ENCODE measurements around the gene CRYBB1. TPM values are rescaled to one million over a fixed set of nuclear protein-coding genes. Genes with fewer than 3 reads are reported as not detected.
A peak's percentile ranks its signal among the peaks of the same experiment; 100 is the strongest.

The CRYBB1 gene
- total RNA-seq, 3 donors from 2014 or later (not counting 1 experiment from before 2014, with no cell fraction given), result not detected

DNA sequence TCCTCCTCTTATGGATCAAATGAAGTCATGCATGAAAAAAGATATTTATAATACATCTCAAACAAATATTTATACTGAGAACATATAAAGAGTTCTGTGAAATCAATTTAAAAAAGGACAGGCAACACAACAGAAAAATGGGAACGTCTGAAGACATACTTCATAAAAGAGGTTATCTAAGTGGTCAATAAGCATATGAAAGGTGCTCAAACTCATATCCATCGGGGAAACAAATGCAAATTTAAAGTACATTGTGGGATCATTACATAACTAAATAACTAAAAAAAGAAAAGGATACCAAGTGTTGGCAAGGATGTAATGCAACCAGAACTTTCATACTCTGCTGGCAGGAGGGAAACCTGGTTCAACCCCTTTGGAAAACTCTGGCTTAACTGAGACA lies 50.2 kb downstream of the CRYBB1 start:
- no peaks in the 10 kb centered on the region for H3K9me3 Mint-ChIP-seq
- TF ChIP-seq, protein P1, sequence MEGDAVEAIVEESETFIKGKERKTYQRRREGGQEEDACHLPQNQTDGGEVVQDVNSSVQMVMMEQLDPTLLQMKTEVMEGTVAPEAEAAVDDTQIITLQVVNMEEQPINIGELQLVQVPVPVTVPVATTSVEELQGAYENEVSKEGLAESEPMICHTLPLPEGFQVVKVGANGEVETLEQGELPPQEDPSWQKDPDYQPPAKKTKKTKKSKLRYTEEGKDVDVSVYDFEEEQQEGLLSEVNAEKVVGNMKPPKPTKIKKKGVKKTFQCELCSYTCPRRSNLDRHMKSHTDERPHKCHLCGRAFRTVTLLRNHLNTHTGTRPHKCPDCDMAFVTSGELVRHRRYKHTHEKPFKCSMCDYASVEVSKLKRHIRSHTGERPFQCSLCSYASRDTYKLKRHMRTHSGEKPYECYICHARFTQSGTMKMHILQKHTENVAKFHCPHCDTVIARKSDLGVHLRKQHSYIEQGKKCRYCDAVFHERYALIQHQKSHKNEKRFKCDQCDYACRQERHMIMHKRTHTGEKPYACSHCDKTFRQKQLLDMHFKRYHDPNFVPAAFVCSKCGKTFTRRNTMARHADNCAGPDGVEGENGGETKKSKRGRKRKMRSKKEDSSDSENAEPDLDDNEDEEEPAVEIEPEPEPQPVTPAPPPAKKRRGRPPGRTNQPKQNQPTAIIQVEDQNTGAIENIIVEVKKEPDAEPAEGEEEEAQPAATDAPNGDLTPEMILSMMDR (IDR thresholded peaks at IDR 0.05), result no peak
- H3K36me3 Mint-ChIP-seq, result no peaks in the 10 kb centered on the region

DNA sequence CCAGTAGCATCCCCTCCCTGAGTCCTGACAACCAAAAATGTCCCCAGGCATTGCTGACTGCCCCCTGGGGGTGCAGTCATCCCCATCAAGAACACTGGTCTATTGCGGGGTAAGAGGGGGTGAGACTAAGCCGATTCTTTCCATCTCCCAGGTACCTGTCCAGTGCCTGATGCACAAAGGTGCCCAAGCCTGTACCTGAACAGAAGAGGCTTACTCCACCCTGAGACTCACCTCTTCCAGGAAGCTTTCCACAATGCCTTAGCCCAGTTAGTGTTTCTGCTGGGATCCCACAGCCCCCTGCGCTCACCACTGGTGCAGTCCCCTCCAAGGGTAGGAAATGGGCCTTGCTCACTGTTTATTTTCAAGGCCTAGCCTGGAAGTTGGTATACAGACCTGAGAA lies 50.8 kb downstream of the CRYBB1 start:
- intact Hi-C loops (cut with micrococcal nuclease), result no loop called here
- DNase-seq, result no peak
- H3K27me3 ChIP-seq (ENCODE audit: control insufficient read depth, insufficient read depth, low read length), result no peaks in the 10 kb centered on the region
- Mint-ChIP-seq H3K36me3 (no peaks in the 10 kb centered on the region), H3K9me3 (no peaks in the 10 kb centered on the region), H3K27me3 (ENCODE audit: low read depth in 2 of 2) (no peaks in the 10 kb centered on the region), H3K4me1 (peaks cover 90 to 100% of the 10 kb centered on the region in 2 donors), H3K27ac (peak overlapping the region; percentile 88 to 94), H3K4me3 (peak overlapping the region; percentile 60)
- ATAC-seq, result no peak
- no peak overlapping the region for H3K27ac ChIP-seq (ENCODE audit: low read length)
- no peaks in the 10 kb centered on the region for H3K9me3 ChIP-seq (ENCODE audit: control insufficient read depth, insufficient read depth, low read length)
- WGBS (ENCODE audit: insufficient coverage), result 98% methylated on average over 3 of the region's 3 CpGs
- H3K4me3 ChIP-seq (ENCODE audit: low read length), result no peak overlapping the region
- H3K4me1 ChIP-seq (ENCODE audit: control insufficient read depth, insufficient read depth, low read length), result peaks cover 89% of the 10 kb centered on the region
- TF ChIP-seq, protein P1 (IDR thresholded peaks at IDR 0.05), result no peak
- peaks cover 28% of the 10 kb centered on the region for H3K36me3 ChIP-seq (ENCODE audit: control insufficient read depth, insufficient read depth, low read length)

More for the DNA sequence above, 50.2 kb downstream of the CRYBB1 start:
- intact Hi-C loops (cut with micrococcal nuclease), result no loop called here
- Histone ChIP-seq H3K27me3 (ENCODE audit: control insufficient read depth, insufficient read depth, low read length) (no peaks in the 10 kb centered on the region), H3K4me3 (ENCODE audit: low read length) (no peak overlapping the region), H3K4me1 (ENCODE audit: control insufficient read depth, insufficient read depth, low read length) (peaks cover 90% of the 10 kb centered on the region), H3K9me3 (ENCODE audit: control insufficient read depth, insufficient read depth, low read length) (no peaks in the 10 kb centered on the region), H3K36me3 (ENCODE audit: control insufficient read depth, insufficient read depth, low read length) (peaks cover 28% of the 10 kb centered on the region), H3K27ac (ENCODE audit: low read length) (no peak overlapping the region)
- Mint-ChIP-seq H3K4me3 (peak overlapping the region; percentile 47), H3K4me1 (peaks cover 90 to 100% of the 10 kb centered on the region in 2 donors), H3K27ac (peak overlapping the region; percentile 88 to 94), H3K27me3 (ENCODE audit: low read depth in 2 of 2) (no peaks in the 10 kb centered on the region)
- DNase-seq, result no peak
- 100% methylated on average over 1 of the region's 2 CpGs for WGBS (ENCODE audit: insufficient coverage)
- no peak for ATAC-seq

DNA sequence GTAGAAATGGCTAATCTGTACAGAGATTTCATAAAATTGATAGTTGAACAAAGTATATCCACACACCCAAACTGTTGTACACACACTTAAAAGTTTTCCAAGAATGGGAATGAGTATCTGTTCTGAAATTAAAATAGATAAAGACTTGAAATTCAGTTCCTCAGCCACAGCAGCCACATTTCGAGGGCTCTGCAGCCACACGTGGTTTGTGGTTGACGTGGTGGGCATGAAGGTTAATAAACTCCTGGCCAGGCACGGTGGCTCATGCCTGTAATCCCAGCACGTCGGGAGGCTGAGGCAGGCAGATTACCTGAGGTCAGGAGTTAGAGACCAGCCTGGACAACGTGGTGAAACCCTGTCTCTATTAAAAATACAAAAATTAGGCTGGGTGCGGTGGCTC lies 51.9 kb downstream of the CRYBB1 start:
- Histone ChIP-seq H3K4me1 (ENCODE audit: control insufficient read depth, insufficient read depth, low read length) (peaks cover 83% of the 10 kb centered on the region), H3K36me3 (ENCODE audit: control insufficient read depth, insufficient read depth, low read length) (peaks cover 31% of the 10 kb centered on the region), H3K9me3 (ENCODE audit: control insufficient read depth, insufficient read depth, low read length) (no peaks in the 10 kb centered on the region), H3K27me3 (ENCODE audit: control insufficient read depth, insufficient read depth, low read length) (no peaks in the 10 kb centered on the region), H3K4me3 (ENCODE audit: low read length) (no peak overlapping the region), H3K27ac (ENCODE audit: low read length) (no peak overlapping the region)
- H3K27me3 Mint-ChIP-seq (ENCODE audit: low read depth in 2 of 2), result no peaks in the 10 kb centered on the region
- no peaks in the 10 kb centered on the region for H3K36me3 Mint-ChIP-seq
- intact Hi-C loops (cut with micrococcal nuclease), result no loop called here
- ATAC-seq (peak in 1 of 3 donors; percentile 54), DNase-seq (no peak)
- peaks cover 85 to 100% of the 10 kb centered on the region in 2 donors for H3K4me1 Mint-ChIP-seq
- TF ChIP-seq, protein P1 (IDR thresholded peaks at IDR 0.05), result no peak
- peak overlapping the region; percentile 88 to 94 for H3K27ac Mint-ChIP-seq
- WGBS (ENCODE audit: insufficient coverage), result 26% methylated on average over 8 of the region's 8 CpGs
- no peaks in the 10 kb centered on the region for H3K9me3 Mint-ChIP-seq
- H3K4me3 Mint-ChIP-seq, result peak overlapping the region; percentile 60

DNA sequence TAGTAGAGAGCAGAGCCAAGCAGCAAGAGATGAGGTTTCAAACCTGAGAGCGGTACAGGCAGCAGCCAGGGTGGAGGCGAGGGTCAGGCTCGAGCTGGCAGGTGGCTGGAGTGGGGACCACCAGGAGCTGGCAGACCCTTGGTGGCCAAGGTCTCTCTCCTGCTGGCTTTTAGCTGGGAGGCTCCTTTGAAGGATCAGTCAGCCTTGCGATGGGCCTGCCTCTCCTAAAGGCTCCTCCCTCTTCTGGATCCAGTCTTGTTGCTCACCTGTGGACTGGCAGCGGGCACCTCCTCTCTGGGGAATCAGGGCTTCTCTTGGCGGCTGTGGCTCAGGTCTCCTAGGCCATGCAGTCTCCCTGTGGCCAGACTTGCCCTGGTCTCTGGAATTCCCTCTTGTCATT lies 52.6 kb downstream of the CRYBB1 start:
- intact Hi-C loops (cut with micrococcal nuclease), result no loop called here
- Mint-ChIP-seq H3K36me3 (no peaks in the 10 kb centered on the region), H3K27me3 (ENCODE audit: low read depth in 2 of 2) (no peaks in the 10 kb centered on the region), H3K27ac (peak overlapping the region in 1 of 2 donors; percentile 35), H3K9me3 (no peaks in the 10 kb centered on the region), H3K4me1 (peaks cover 85 to 100% of the 10 kb centered on the region in 2 donors), H3K4me3 (peak overlapping the region; percentile 40)
- 97% methylated on average over 6 of the region's 6 CpGs for WGBS (ENCODE audit: insufficient coverage)
- Histone ChIP-seq H3K4me1 (ENCODE audit: control insufficient read depth, insufficient read depth, low read length) (peaks cover 78% of the 10 kb centered on the region), H3K27me3 (ENCODE audit: control insufficient read depth, insufficient read depth, low read length) (no peaks in the 10 kb centered on the region), H3K36me3 (ENCODE audit: control insufficient read depth, insufficient read depth, low read length) (peaks cover 31% of the 10 kb centered on the region), H3K27ac (ENCODE audit: low read length) (no peak overlapping the region), H3K9me3 (ENCODE audit: control insufficient read depth, insufficient read depth, low read length) (no peaks in the 10 kb centered on the region), H3K4me3 (ENCODE audit: low read length) (no peak overlapping the region)
- ATAC-seq (no peak), DNase-seq (no peak)
- TF ChIP-seq, protein P1 (IDR thresholded peaks at IDR 0.05), result no peak

Measured in natural killer cell (primary cell).